Middle frontal gyrus (tissue), 1 donor: ENCODE data around the gene KSR1.

Experiments
- DNase-seq: peaks from one replicate; pipeline ENCODE4 v3.0.0-alpha.2; 2015; ENCODE audit warnings: low spot score; ENCODE audit errors: extremely low spot score

Gene KSR1

DNA sequence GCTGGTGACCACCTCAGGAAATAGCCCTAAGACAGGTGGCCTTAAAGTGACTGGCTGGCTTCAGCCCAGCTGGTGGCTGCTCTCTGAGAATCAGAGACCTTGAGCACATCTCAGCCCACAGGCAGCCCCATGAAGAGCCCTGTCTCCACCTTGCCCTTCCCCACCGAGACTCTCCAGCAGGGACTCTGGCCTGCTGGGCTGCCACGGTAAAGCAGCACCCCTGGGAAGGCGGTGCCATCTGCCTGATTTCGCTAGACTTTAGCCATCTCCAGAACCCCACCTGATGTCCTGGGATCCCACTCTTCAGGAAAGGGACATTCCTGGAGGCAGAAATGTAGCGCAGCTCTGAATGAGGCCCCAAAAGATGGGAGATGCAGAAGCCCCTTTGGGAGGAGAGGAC lies 129.5 kb downstream of the KSR1 start:
- no peak for DNase-seq

DNA sequence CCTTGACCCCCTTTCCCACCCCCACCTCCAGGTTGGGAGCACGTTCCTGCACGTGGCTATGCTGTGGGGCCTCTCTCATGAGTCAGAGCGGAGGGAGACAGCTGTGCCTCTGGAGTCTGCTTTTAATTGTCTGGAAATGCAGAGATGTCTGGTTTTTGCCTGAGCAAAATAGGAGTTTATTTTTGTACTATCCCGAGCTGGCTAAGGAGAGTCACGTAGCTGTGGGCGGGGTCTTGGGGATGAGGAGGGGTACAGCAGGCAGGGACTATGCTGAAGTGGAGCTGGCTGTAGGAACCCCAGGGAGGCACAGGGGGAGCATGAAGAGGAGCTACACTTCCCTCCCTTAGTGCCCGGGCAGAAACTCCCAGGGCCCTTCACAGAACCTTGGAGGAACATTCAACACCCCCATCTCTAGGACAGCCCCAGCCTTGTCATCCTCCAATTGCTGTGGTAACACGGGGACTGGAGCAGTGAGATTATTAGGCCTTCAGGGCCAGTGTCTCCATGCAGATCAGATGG lies 130.0 kb downstream of the KSR1 start:
- DNase-seq = no peak

DNA sequence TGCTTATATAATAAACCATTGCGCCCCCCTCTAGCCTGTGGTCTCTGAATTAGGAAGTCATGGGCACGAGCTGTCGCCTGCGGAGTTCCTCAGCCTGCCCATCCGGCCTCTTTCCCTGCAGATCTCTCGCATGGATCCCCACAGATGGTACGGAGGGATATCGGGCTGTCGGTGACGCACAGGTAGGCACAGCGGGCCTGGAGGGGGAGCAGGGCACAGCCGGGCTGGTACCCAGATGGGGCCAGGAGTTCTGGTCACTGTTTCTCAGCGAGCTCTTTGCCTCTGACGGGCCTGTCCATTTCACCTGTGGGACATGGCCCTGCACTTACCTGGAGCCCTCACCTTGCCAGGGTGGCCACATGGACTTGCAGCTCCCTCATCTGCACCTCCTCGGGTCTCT lies 132.1 kb downstream of the KSR1 start:
- no peak for DNase-seq

DNA sequence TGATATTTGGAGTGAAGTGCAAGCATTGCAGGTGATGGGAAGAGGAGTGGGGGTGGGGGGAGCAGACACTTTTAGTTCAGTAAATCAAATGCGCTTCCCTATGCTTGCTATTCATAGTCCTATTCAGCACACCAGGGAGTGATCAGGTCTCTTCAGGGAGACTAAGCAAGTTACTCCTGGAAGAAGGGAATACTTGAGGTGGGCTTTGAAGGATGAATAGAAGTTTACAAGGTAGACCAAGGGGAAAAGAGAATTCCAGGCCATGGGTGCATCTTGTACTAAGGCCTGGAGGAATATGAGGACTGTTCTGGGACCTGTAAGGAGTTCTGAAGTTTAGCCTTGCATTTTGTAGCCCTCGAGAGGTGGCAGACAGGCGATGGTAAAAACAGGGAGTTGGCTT lies 134.6 kb downstream of the KSR1 start:
- no peak for DNase-seq

DNA sequence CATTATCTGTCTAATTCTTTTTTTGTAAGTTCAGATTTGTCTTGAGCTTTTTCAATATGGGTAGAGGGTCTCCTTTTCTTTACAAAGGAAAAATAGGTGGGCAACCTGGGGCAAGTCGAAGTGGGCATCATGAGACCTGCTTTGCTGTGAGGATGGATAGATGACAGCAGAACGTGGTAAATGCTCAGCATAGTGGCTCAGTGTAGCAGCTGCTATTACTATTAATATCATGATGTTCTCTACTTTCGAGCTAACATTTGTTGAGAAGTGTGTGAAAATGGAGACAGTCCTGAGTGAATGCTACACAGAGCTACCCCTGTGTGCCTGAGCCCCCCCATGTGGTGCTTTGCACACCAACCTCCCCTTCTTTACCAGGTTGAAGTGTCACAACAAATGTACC lies 135.7 kb downstream of the KSR1 start:
- DNase-seq = no peak

DNA sequence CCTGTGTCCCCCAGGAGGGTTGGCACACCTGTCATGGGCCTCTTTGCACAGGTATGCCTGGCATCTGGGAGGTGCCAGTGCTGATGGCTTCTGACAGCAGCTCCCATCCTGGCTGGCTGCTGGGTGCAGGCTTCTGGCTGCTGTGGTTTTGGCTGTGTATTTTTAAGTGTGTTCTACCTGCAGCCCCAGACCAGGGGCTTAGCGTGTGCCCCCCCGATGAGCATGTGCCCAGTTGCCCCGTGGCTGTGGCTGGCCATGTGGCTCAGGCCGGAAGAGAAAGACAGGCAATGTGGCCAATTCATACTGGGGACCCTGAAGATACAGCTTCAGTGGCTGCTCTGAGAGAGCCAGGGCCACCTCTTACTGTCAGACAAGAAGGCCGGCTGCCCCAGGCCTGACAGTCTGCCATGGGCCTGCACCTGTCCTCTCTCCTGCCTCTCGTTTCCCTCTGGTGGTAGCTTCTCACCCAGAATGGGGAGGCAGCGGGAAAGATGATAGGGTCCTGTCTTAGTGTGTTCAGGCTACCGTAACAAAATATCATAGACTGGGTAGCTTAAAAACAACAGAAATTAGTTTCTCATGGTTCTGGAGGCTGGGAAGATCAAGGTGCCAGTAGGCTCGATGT lies 137.1 kb downstream of the KSR1 start:
- no peak for DNase-seq

- no peak for DNase-seq
These were observed 137.6 kb downstream of the KSR1 start for GRCh38 chr17:27593857-27594255.

DNA sequence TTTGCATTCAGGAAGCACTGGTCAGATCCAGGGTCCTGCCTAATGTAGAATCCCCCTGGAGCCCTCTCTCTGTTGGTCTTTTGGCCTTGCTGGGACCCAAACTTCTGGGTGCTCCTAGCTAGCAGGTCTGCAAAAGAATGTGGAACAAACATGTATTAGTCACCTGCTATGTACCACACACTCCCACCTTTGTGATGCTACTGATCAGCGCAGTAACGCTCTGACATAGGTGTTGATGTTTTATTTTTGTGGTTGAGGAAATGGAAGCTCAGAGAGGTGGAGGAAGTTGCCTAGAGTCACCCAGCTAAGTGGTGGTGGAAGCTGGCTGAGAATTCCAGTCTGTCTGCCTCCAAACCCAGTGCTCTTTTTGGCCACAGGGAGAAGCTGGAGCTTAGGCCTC lies 139.0 kb downstream of the KSR1 start:
- no peak for DNase-seq

DNA sequence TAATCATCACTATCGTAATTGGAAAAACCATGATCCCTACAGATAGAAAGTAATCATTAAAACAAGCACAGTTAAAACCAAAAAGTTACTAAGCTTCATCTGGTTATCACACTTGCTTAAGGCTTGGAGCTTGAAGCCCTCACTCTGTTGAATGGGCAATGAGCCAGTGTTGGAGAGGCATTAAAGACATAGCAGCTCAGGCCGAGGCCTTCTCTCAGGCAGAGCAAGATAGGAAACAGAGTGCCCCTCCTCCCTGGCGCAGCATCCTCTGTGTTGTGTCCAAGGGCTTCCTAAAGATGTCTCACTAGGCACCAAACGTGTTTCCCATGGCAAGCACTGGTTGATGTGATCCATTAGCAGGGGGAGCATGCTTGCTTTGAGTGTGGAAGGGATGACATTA lies 139.8 kb downstream of the KSR1 start:
- no peak for DNase-seq

GRCh38 chr17:27596566-27597187 lies 140.4 kb downstream of the KSR1 start:
- no peak for DNase-seq

- no peak for DNase-seq
These were observed 140.9 kb downstream of the KSR1 start for GRCh38 chr17:27597188-27597580.

DNA sequence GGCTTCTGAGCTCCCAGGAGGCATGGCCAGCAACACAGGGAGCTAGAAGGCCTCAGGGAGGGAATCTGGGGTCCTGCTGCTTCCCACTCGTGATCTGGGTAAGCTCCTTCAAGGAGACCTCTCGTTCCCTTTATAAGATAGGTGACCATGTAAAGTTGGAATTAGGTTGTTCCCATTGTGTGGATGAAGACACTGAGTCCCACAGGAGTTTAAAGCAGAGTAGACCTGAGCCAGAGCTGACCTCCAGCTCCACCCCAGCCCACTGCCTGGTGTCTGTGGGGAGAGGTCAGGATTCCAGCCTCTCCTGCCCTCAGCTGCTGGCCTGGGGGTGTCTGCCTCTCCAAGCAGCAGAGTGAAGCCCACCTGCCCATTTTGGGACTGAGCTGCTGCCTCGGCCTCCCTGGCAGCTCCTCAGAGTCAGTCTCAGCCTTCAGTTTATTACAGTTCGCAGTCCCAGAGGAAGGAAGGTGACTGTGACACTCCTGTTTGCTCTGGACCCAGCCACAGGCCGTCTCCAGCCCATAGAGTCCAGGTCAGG lies 141.6 kb downstream of the KSR1 start:
- no peak for DNase-seq

DNA sequence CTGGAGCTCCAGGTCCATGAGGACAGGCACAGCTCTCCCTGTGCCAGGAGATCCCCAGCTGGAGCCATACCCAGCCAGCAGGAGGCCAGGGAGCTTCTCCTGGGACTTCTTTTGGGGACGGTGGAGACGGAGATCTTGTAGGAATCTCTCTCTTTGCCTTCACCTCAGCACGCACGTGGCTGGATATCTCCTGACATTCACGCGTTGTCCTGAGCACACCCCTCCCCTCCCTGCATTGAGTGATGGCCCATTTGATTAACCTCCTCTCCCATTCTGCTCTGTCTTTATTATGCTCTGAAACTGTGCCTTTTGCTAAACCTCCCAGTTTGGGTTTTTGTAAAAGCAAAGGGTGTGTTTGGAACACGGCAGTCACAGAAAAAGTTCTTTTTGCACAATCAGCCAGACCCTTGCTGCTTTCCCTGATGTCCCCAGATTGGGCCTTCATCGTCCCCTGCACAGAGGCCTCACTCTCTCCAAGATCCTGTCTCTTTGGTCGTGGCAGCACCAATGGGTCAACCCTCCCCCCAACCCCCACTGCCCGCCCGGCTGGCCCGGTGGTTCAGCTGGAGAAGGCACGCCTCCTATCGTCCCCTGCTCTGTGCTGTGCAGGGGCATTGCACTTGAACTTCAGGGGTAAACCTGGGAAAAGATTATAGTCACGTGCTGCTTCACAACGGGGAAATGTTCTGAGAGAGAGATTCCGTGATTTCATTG lies 142.2 kb downstream of the KSR1 start:
- no peak for DNase-seq

DNA sequence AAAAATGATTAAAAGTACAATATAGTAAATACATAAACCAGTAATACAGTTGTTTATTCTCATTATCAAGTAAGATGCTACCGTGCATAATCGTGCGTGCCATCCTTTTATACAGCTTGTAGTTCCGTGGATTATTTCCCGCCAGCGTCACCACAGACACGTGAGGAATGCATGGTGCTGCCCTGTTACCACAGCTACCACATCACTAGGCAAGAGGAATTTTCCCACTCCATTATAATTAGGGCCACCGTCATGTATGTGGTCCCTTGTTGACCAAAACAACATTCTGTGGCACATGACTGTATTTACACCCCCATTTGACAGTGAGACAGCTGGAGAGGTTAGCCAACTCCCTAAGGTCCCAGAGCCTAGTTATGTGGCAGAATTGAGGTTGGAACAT lies 144.2 kb downstream of the KSR1 start:
- DNase-seq = no peak

DNA sequence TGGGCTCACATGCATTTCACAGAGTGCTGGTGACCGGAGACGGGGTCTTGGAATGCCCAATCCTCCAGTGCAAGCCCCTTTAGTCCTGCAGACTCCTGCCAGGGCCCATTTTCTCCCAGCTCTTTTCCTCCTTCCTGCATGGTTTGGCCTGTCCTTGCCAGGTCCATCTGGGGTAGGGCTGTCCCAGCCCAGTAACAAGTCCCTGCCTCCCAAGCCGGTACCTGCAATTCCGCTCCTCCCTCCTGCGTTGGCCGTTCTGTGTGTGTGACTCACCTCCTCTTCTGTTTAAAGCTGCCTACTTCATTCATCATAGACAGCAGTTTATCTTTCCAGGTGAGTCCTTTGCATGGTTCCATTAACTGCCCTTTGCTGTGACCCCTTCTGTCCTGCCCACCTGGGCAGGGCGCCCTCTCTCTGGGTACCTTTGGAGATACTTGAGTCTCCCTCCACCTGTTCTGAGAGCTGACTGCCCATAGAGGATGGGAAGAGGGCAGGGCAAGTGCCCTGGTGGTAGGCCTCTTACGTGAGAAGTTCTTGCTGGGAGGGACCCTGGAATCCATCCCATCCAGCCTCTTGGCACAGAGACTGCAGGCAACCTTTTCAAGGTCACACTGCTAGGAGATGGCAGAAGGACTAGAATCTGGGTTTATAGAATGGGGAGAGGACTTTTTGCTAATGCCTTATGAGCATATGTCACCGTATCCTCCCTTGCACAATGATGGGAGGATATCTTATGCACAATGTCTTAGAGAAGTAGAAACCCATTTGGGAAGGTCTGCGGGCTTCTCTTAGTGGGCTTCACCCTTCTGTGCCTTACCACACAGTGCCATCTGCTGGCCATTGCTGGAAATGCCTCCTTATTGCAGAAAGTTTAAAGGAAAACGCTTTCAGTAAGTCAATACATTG lies 145.1 kb downstream of the KSR1 start:
- peak; percentile 78 for DNase-seq

- DNase-seq = no peak
These were observed 145.7 kb downstream of the KSR1 start for GRCh38 chr17:27601975-27602302.

DNA sequence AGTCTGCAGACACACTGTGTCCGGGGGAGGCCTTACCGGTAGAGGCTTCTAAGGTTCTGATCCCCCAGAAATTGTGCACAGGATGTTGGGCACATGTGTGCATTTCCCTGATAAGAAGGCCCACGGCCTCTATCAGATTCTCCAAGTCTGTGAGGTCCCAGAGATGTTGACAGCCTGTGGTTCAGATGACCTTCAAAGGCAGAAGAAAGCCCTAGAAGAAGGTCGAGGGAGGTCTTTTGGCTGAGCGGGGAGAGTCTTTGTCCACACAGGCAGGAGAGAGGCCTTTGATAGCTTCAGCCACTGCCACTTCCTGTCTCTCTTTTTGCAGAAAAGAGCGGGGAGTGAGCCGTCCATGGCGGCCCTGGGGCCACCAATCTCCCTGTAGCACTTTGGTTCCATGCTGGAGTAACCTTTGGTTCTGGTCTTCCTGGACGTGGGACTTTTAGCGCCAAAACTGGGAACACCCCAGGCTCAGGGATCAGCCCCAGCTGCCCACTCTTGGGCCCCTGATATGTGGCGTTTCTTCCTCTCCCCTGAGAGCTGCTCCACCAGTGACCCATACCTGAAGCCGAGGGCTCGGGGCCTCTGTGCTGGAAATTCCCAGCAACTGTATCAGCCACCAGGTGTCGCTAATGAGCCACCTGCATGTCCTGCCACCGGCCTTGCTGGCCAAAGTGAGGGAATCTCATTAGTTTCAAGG lies 146.6 kb downstream of the KSR1 start:
- peak; percentile 50 for DNase-seq

GRCh38 chr17:27603421-27603770 lies 147.1 kb downstream of the KSR1 start:
- DNase-seq = no peak

- DNase-seq = no peak
These were observed 147.9 kb downstream of the KSR1 start for GRCh38 chr17:27603880-27604794.

- DNase-seq = no peak
These were observed 149.2 kb downstream of the KSR1 start for GRCh38 chr17:27605409-27605808.
